ENCODE measurements around the gene FOXM1. TPM values are rescaled to one million over a fixed set of nuclear protein-coding genes. Genes with fewer than 3 reads are reported as not detected.

The FOXM1 gene
- polyA plus RNA-seq, 1 donor from 2014 or later = 0.31 TPM

- no peak overlapping the region for H3K4me3 ChIP-seq (ENCODE audit: low read length)
- no peaks in the 10 kb centered on the region for H3K27me3 ChIP-seq (ENCODE audit: insufficient read depth, low read depth, low read length)
- TF ChIP-seq REST (IDR thresholded peaks at IDR 0.05; ENCODE audit: borderline replicate concordance) (no peak), CTCF (IDR thresholded peaks at IDR 0.05; ENCODE audit: poor library complexity, severe bottlenecking) (no peak), RAD21 (conservative IDR thresholded peaks at IDR 0.05) (no peak), POLR2AphosphoS5 (IDR thresholded peaks at IDR 0.05) (no peak), MXI1 (conservative IDR thresholded peaks at IDR 0.05; ENCODE audit: poor library complexity, severe bottlenecking) (no peak), TAF1 (IDR thresholded peaks at IDR 0.05; ENCODE audit: low read depth) (no peak), EZH2 (IDR thresholded peaks at IDR 0.05; ENCODE audit: borderline replicate concordance, insufficient read depth, low read length, poor library complexity, severe bottlenecking) (no peak), EP300 (conservative IDR thresholded peaks at IDR 0.05; ENCODE audit: poor library complexity, severe bottlenecking) (no peak), SMC3 (conservative IDR thresholded peaks at IDR 0.05; ENCODE audit: poor library complexity) (no peak)
- H2AFZ ChIP-seq (ENCODE audit: low read depth, low read length) = no peak overlapping the region
- H3K36me3 ChIP-seq (ENCODE audit: insufficient read depth, low read length) = no peaks in the 10 kb centered on the region
- no peaks in the 10 kb centered on the region for H3K9me2 ChIP-seq (ENCODE audit: insufficient read depth, low read length)
- no peaks in the 10 kb centered on the region for H4K20me1 ChIP-seq (ENCODE audit: insufficient read depth)
- H3K4me2 ChIP-seq (ENCODE audit: low read length) = no peak overlapping the region
- no peak overlapping the region for H3K9ac ChIP-seq (ENCODE audit: low read length)
- no peak overlapping the region for H3K27ac ChIP-seq (ENCODE audit: low read length)
- no peaks in the 10 kb centered on the region for H3K79me2 ChIP-seq (replicated peaks; ENCODE audit: insufficient read depth, low read length)
- no peaks in the 10 kb centered on the region for H3K9me3 ChIP-seq (ENCODE audit: low read length)
- H3F3A ChIP-seq (ENCODE audit: insufficient read depth, low read length, poor library complexity, severe bottlenecking) = no peaks in the 10 kb centered on the region
These were observed 21.4 kb downstream of the FOXM1 start for GRCh38 chr12:2855546-2855945.

- Histone ChIP-seq H3F3A (ENCODE audit: insufficient read depth, low read length, poor library complexity, severe bottlenecking) (no peaks in the 10 kb centered on the region), H3K27ac (ENCODE audit: low read length) (no peak overlapping the region), H4K20me1 (ENCODE audit: insufficient read depth) (no peaks in the 10 kb centered on the region), H3K79me2 (replicated peaks; ENCODE audit: insufficient read depth, low read length) (no peaks in the 10 kb centered on the region), H3K9me3 (ENCODE audit: low read length) (no peaks in the 10 kb centered on the region), H3K4me3 (ENCODE audit: low read length) (no peak overlapping the region), H3K9me2 (ENCODE audit: insufficient read depth, low read length) (no peaks in the 10 kb centered on the region), H3K9ac (ENCODE audit: low read length) (no peak overlapping the region), H3K4me2 (ENCODE audit: low read length) (no peak overlapping the region), H2AFZ (ENCODE audit: low read depth, low read length) (no peak overlapping the region), H3K27me3 (ENCODE audit: insufficient read depth, low read depth, low read length) (no peaks in the 10 kb centered on the region), H3K36me3 (ENCODE audit: insufficient read depth, low read length) (no peaks in the 10 kb centered on the region)
- TF ChIP-seq RAD21 (conservative IDR thresholded peaks at IDR 0.05) (no peak), SMC3 (conservative IDR thresholded peaks at IDR 0.05; ENCODE audit: poor library complexity) (no peak), MXI1 (conservative IDR thresholded peaks at IDR 0.05; ENCODE audit: poor library complexity, severe bottlenecking) (no peak), CTCF (IDR thresholded peaks at IDR 0.05; ENCODE audit: poor library complexity, severe bottlenecking) (no peak), EZH2 (IDR thresholded peaks at IDR 0.05; ENCODE audit: borderline replicate concordance, insufficient read depth, low read length, poor library complexity, severe bottlenecking) (no peak), TAF1 (IDR thresholded peaks at IDR 0.05; ENCODE audit: low read depth) (no peak), POLR2AphosphoS5 (IDR thresholded peaks at IDR 0.05) (no peak), EP300 (conservative IDR thresholded peaks at IDR 0.05; ENCODE audit: poor library complexity, severe bottlenecking) (no peak), REST (IDR thresholded peaks at IDR 0.05; ENCODE audit: borderline replicate concordance) (no peak)
These were observed 22.1 kb downstream of the FOXM1 start for GRCh38 chr12:2854669-2855453.

Data from neural cell (in vitro differentiated cells).